GM12875 (cell line): ENCODE measurements around the gene RABGEF1.
"Not testable (repeated sequence)": the region's sequence is repeated elsewhere in the genome, so short reads cannot be mapped to it uniquely, and the experiment has no call there.

Experiments
- H3K4me3 ChIP-seq: one replicate; pipeline ENCODE4 v1.5.1; 2011; ENCODE audit warnings: low read depth, low read length, control low read depth
- CTCF ChIP-seq: IDR thresholded peaks from 2 replicates; pipeline ENCODE4 v1.5.1; 2011; ENCODE audit warnings: low read depth, mild to moderate bottlenecking, control low read depth, inconsistent platforms, low read length, moderate library complexity, borderline replicate concordance; ENCODE audit not compliant: insufficient read depth

RABGEF1 gene

GRCh38 chr7:66741710-66742049 lies 1.1 kb downstream of the RABGEF1 start:
- no peak for TF ChIP-seq CTCF
- H3K4me3 ChIP-seq, result peak overlapping the region; percentile 99

- not testable (repeated sequence) for H3K4me3 ChIP-seq
These were observed 1.8 kb downstream of the RABGEF1 start for GRCh38 chr7:66742298-66742697.

- no peak overlapping the region for H3K4me3 ChIP-seq
These were observed 3.4 kb downstream of the RABGEF1 start for GRCh38 chr7:66743920-66744319.

DNA sequence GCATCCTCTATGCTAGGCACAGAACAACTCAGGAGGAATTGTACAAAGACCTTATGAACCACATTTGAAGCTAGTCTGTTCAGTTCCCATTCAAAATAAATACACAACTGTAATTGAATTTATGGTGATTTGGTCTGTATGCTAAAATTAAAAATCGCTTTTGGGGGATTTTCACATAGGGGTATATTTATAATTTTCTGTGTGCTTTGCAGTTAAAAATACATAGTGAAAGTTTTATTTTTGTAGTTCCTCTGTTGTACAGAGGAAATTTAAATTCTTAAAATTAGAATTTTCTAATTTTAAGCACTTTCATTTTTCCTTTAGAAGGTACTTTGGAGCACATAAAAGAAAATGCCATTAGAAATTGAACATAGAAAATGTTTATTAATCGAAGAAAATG lies 6.9 kb downstream of the RABGEF1 start:
- H3K4me3 ChIP-seq, result no peak overlapping the region
- TF ChIP-seq CTCF, result no peak

More at GRCh38 chr7:66743920-66744319, 3.4 kb downstream of the RABGEF1 start:
- TF ChIP-seq CTCF, result no peak

- no peak overlapping the region for H3K4me3 ChIP-seq
- no peak for TF ChIP-seq CTCF
These were observed 7.5 kb downstream of the RABGEF1 start for GRCh38 chr7:66747881-66748511.

DNA sequence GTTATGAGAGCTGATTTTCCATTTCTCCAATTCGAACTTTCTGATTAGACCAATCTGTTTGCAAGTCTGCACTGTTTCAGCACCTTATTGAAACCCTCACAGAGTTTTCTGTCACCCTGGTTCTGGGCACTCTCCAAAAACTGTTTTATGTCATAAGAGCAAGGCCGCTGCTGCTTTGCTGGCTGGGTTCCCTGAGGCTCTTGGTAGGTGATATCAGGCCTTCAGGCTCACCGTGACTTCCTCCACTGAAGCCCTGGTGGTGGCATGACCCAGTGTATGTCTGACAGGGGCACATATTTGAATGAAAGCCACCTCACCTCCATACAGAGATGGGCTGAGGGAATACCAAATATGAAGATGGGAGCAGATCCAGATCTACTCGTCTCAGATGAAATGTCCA lies 8.3 kb downstream of the RABGEF1 start:
- TF ChIP-seq CTCF, result no peak

DNA sequence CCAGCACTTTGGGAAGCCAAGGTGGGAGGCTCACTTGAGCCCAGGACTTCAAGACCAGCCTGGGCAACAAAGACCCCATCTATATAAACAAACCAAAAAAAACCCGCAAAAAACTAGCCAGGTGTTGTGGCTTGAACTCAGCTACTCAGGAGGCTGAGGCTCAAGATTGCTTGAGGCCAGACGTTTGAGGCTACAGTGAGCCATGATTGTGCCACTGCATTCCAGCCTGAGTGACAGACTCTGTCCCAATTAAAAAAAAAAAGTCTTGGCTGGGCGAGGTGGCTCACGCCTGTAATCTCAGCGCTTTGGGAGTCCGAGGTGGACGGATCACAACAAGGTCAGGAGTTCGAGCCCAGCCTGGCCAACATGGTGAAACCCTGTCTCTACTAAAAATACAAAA lies 11.4 kb downstream of the RABGEF1 start:
- no peak overlapping the region for H3K4me3 ChIP-seq
- TF ChIP-seq CTCF, result no peak

More for the DNA sequence above, 8.3 kb downstream of the RABGEF1 start:
- H3K4me3 ChIP-seq, result no peak overlapping the region

GRCh38 chr7:66754541-66754940 lies 14.0 kb downstream of the RABGEF1 start:
- no peak overlapping the region for H3K4me3 ChIP-seq
- no peak for TF ChIP-seq CTCF

DNA sequence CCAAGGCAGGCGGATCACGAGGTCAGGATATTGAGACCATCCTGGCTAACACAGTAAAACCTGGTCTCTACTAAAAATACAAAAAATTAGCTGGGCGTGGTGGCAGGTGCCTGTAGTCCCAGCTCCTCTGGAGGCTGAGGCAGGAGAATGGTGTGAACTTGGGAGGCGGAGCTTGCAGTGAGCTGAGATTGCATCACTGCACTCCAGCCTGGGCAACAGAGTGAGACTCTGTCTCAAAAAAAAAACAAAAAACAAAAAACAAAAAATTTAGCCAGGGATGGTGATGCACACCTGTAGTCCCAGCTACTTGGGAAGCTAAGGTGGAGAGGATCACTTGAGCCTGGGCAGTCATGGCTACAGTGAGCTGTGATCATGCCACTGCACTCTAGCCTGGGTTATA lies 14.5 kb downstream of the RABGEF1 start:
- H3K4me3 ChIP-seq, result not testable (repeated sequence)

DNA sequence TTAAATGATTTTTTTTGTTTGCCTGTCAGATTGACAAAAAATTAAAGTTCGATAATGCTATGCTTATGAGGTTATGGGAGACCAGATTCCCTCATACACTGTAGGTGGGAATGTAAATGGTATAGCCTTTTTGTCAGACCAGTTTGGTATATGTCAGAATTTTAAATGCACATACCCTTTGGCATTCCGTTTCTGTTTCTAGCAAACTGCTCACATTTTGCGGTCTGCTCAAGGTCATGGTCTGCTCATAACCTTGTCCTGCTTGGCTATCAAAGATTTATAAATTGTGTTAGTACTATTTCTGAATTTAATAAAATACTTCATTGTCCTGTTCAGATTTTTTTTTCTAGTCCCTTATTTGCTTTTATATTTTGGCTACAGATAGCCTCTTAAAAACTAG lies 15.7 kb downstream of the RABGEF1 start:
- H3K4me3 ChIP-seq, result not testable (repeated sequence)
